Esophagus muscularis mucosa (tissue), 4 donors: ENCODE results near the gene KCNQ1. TPM values are rescaled to one million over a fixed set of nuclear protein-coding genes. Genes with fewer than 3 reads are reported as not detected.

Experiments used
- DNase-seq: peaks from one replicate; pipeline ENCODE4 v3.0.0-alpha.2; 2017; ENCODE audit errors: extremely low spot score
- H3K27ac ChIP-seq, 4 donors: fragments of 200-600 bp; sonication (generic); replicated peaks in 1 of 4; 1 replicate in 3 of 4; 2 replicates in 1 of 4; pipeline ENCODE4 v1.5.1; 2016 to 2019; ENCODE audit warnings: mild to moderate bottlenecking in 1 of 4
- H3K27me3 ChIP-seq, 4 donors: fragments of 200-600 bp; sonication (generic); one replicate each; pipeline versions ENCODE4 v1.5.1 to v1.6.0; 2016 to 2019
- H3K36me3 ChIP-seq, 4 donors: fragments of 200-600 bp; sonication (generic); one replicate each; pipeline ENCODE4 v1.5.1; 2016 to 2019
- H3K4me1 ChIP-seq, 4 donors: fragments of 200-600 bp; sonication (generic); one replicate each; pipeline ENCODE4 v1.5.1; 2016 to 2019
- H3K4me3 ChIP-seq, 4 donors: fragments of 200-600 bp; sonication (generic); 1 replicate in 2 of 4; 2 replicates in 2 of 4; pipeline ENCODE4 v1.5.1; 2016 to 2019; ENCODE audit warnings: mild to moderate bottlenecking in 4 of 4, moderate library complexity in 1 of 4
- H3K9me3 ChIP-seq, 4 donors: fragments of 200-600 bp; sonication (generic); 1 replicate in 3 of 4; 2 replicates in 1 of 4; pipeline ENCODE4 v1.5.1; 2016 to 2019
- EP300 ChIP-seq: sonication (generic); formaldehyde crosslinking; IDR thresholded peaks from one replicate; pipeline ENCODE4 v1.6.1; 2017; ENCODE audit warnings: antibody characterized with exemption
- POLR2A ChIP-seq: fragments of 450-650 bp; IDR thresholded peaks from one replicate; pipeline ENCODE4 v1.6.1; 2017; ENCODE audit warnings: antibody characterized with exemption, moderate library complexity, mild to moderate bottlenecking, low read depth
- POLR2AphosphoS5 ChIP-seq, 2 donors: sonication (generic); formaldehyde crosslinking; IDR thresholded peaks; one replicate each; pipeline ENCODE4 v1.6.1; 2017; ENCODE audit warnings: antibody characterized with exemption in 2 of 2
- WGBS: methylation state at CpG from one replicate; pipeline ENCODE4 v1.1.5; 2018; 5-methylcytosine and 5-hydroxymethylcytosine counted together
- intact Hi-C: fragments of 100-400 bp; cut with DNase I; formaldehyde crosslinking; loops from one replicate; pipeline ENCODE4 v1.15.1; 2023
- total RNA-seq, 4 donors: library from RNA; depleted of rRNA; stranded (reverse); fragments of >200 nt; gene quantifications; one replicate each; pipeline versions ENCODE4 v1.1.0 to v1.2.1, GENCODE V29; 2016
- TF ChIP-seq, protein P1 (sequence below), 3 experiments: fragments of 200-600 bp in 2 of 3; fragments of 450-650 bp in 1 of 3; sonication (generic) in 2 of 3; IDR thresholded peaks; one replicate each; pipeline ENCODE4 v1.5.1; 2017 to 2019; ENCODE audit warnings: antibody characterized with exemption in 3 of 3, mild to moderate bottlenecking in 2 of 3, moderate library complexity in 1 of 3

The KCNQ1 gene
- total RNA-seq, 4 donors from 2014 or later: 2.1 to 5.9 (median 4.3) TPM

DNA sequence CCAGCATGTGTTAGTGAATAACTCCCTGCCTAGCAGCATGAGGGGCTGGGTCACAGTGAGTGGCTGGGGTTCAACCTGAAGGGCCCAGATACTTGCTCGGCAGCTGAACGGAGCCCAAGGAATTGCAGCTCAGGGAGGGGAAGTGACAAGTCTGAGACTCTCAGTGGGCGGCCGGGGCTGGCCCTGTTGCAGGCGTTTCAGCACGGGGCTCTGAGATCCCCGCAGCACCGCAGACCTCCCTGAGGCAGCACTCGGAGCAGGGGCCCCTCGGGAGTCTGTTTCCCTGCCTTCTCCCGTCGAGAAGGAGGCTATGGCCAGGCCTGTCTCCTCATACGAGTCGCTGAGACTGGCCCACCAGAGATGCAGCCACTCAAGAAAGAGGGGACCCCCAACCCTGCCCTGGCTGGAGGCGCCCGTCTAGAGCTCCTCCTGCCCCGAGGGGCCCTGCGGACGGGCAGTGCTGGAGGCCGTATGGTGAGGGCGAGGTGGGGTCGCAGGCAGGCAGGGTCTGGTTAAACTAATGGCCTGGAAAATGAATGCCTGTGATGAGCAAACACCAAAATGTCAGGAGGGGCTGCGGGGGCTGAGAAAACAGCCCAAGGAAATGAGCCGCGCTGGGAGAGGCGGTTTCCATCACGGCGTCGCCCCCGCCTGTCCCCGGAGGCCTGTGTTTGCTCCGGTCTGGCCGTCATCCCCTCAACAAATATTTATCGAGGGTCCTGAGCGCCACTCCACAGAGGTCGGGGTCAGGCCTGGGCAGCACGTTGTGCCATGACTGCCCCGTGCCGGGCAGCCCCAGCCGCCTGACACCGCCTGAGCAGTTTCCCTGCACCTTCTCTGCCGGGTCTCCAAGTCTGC, 35.0 kb upstream of the KCNQ1 start:
- intact Hi-C loops: loop anchor here (10.0 kb wide), 1 partner anchor 45 kb away; no protein-coding TSS in a partner anchor

DNA sequence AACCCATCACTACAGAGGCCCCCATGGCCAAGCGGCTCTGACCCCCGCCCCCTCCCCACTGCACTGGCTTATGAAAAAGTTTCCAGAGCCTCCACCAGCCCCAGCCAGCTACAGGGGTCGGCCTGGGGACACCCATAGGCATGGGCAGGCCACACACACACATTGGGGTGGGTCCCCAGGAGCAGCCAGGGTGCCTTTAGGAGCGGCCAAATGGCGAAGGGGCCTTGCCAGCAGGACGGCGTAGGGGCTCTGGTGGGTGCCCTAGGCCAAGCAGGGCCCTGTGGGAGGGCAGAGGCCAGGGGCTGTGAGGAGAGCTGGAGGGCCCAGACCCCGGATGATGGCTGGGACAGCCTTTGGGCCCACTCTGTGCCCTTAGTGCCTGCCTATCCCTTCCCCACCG, 34.2 kb upstream of the KCNQ1 start:
- 86% methylated on average over 2 of the region's 9 CpGs for WGBS
- H3K27ac ChIP-seq: no peak overlapping the region
- no peak for DNase-seq
- intact Hi-C loops: loop anchor here (10.0 kb wide), 1 partner anchor 46 kb away; no protein-coding TSS in a partner anchor
- H3K4me3 ChIP-seq: no peak overlapping the region
- H3K36me3 ChIP-seq: no peaks in the 10 kb centered on the region
- no peaks in the 10 kb centered on the region for H3K4me1 ChIP-seq
- peaks cover 0 to 6% (median 0%) of the 10 kb centered on the region in 4 donors for H3K27me3 ChIP-seq
- TF ChIP-seq POLR2AphosphoS5 (IDR thresholded peaks at IDR 0.05) (no peak), POLR2A (no peak), EP300 (no peak)
- TF ChIP-seq, protein P1, sequence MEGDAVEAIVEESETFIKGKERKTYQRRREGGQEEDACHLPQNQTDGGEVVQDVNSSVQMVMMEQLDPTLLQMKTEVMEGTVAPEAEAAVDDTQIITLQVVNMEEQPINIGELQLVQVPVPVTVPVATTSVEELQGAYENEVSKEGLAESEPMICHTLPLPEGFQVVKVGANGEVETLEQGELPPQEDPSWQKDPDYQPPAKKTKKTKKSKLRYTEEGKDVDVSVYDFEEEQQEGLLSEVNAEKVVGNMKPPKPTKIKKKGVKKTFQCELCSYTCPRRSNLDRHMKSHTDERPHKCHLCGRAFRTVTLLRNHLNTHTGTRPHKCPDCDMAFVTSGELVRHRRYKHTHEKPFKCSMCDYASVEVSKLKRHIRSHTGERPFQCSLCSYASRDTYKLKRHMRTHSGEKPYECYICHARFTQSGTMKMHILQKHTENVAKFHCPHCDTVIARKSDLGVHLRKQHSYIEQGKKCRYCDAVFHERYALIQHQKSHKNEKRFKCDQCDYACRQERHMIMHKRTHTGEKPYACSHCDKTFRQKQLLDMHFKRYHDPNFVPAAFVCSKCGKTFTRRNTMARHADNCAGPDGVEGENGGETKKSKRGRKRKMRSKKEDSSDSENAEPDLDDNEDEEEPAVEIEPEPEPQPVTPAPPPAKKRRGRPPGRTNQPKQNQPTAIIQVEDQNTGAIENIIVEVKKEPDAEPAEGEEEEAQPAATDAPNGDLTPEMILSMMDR (IDR thresholded peaks at IDR 0.05): no peak
- H3K9me3 ChIP-seq: no peaks in the 10 kb centered on the region

More for the DNA sequence above, 35.0 kb upstream of the KCNQ1 start:
- H3K4me3 ChIP-seq: no peak overlapping the region
- H3K9me3 ChIP-seq: no peaks in the 10 kb centered on the region
- H3K27ac ChIP-seq: no peak overlapping the region
- H3K27me3 ChIP-seq: peaks cover 0 to 6% (median 0%) of the 10 kb centered on the region in 4 donors
- TF ChIP-seq POLR2AphosphoS5 (IDR thresholded peaks at IDR 0.05) (no peak), POLR2A (no peak), EP300 (no peak)
- TF ChIP-seq, protein P1 (IDR thresholded peaks at IDR 0.05): no peak
- no peaks in the 10 kb centered on the region for H3K36me3 ChIP-seq
- H3K4me1 ChIP-seq: no peaks in the 10 kb centered on the region
- 69% methylated on average over 30 of the region's 42 CpGs for WGBS
- DNase-seq: no peak

GRCh38 chr11:2411446-2412305, 33.1 kb upstream of the KCNQ1 start:
- no peak for DNase-seq
- Histone ChIP-seq H3K4me3 (no peak overlapping the region), H3K4me1 (no peaks in the 10 kb centered on the region), H3K36me3 (no peaks in the 10 kb centered on the region), H3K27ac (no peak overlapping the region), H3K9me3 (no peaks in the 10 kb centered on the region), H3K27me3 (peaks cover 0 to 6% (median 0%) of the 10 kb centered on the region in 4 donors)
- 95% methylated on average over 18 of the region's 30 CpGs for WGBS
- TF ChIP-seq, protein P1 (IDR thresholded peaks at IDR 0.05): no peak
- no peak for TF ChIP-seq POLR2A
- no peak for TF ChIP-seq POLR2AphosphoS5 (IDR thresholded peaks at IDR 0.05)
- TF ChIP-seq EP300: no peak
- intact Hi-C loops: loop anchor here (10.0 kb wide), 1 partner anchor 47 kb away; no protein-coding TSS in a partner anchor

GRCh38 chr11:2412323-2412722, 32.5 kb upstream of the KCNQ1 start:
- H3K4me3 ChIP-seq: no peak overlapping the region
- TF ChIP-seq POLR2A: no peak
- no peak for TF ChIP-seq POLR2AphosphoS5 (IDR thresholded peaks at IDR 0.05)
- TF ChIP-seq, protein P1 (IDR thresholded peaks at IDR 0.05): no peak
- no peak for TF ChIP-seq EP300
- H3K9me3 ChIP-seq: no peaks in the 10 kb centered on the region
- no peaks in the 10 kb centered on the region for H3K4me1 ChIP-seq
- DNase-seq: no peak
- intact Hi-C loops: loop anchor here (10.0 kb wide), 1 partner anchor 48 kb away; no protein-coding TSS in a partner anchor
- peaks cover 0 to 6% (median 0%) of the 10 kb centered on the region in 4 donors for H3K27me3 ChIP-seq
- no peak overlapping the region for H3K27ac ChIP-seq
- H3K36me3 ChIP-seq: no peaks in the 10 kb centered on the region
- WGBS: 92% methylated on average over 2 of the region's 6 CpGs
